HEK293 (cell line): ENCODE measurements around the gene PCBP3.
"Not testable (repeated sequence)": the region's sequence is repeated elsewhere in the genome, so short reads cannot be mapped to it uniquely, and the experiment has no call there.

ENCODE experiments used
- CTCF ChIA-PET: fragments of 350-600 bp; formaldehyde crosslinking; extraction: SDS; loops from one replicate; lab custom pipeline; 2021; ENCODE audit warnings: antibody characterized with exemption; lab: Yijun Ruan, JAX
- POLR2A ChIA-PET: fragments of 300-600 bp; formaldehyde crosslinking; extraction: SDS; loops from one replicate; lab custom pipeline; 2020; ENCODE audit warnings: antibody characterized with exemption, inconsistent platforms; lab: Yijun Ruan, JAX
- H3K27ac ChIP-seq: fragments of 200-500 bp; sonication (Bioruptor generic); 2 replicates; pipeline ENCODE4 v1.5.1; 2014; ENCODE audit warnings: low read depth, low read length, control low read depth, inconsistent platforms; ENCODE audit errors: extremely low read depth
- H3K36me3 ChIP-seq, 2 experiments: fragments of 200-500 bp in 1 of 2; sonication (Bioruptor generic) in 1 of 2; 1 replicate in 1 of 2; 2 replicates in 1 of 2; pipeline ENCODE4 v1.5.1; 2014 to 2017; ENCODE audit warnings: inconsistent platforms in 2 of 2, low read length in 2 of 2; ENCODE audit not compliant: control insufficient read depth in 2 of 2, insufficient read depth in 1 of 2
- H3K4me1 ChIP-seq: fragments of 200-500 bp; sonication (Bioruptor generic); 2 replicates; pipeline ENCODE4 v1.5.1; 2014; ENCODE audit warnings: mild to moderate bottlenecking, low read length, inconsistent platforms; ENCODE audit not compliant: control insufficient read depth, insufficient read depth
- H3K4me3 ChIP-seq: 2 replicates; pipeline ENCODE4 v1.5.1; 2011; ENCODE audit warnings: low read depth, mild to moderate bottlenecking, control low read depth, low read length, moderate library complexity
- H3K9me3 ChIP-seq: fragments of 200-500 bp; sonication (Bioruptor generic); 2 replicates; pipeline ENCODE4 v1.5.1; 2014; ENCODE audit warnings: low read depth, low read length, inconsistent platforms; ENCODE audit not compliant: control insufficient read depth, insufficient read depth
- AEBP2 ChIP-seq: fragments of 450-650 bp; formaldehyde crosslinking; IDR thresholded peaks from 2 replicates; pipeline ENCODE4 v1.5.1; 2016; ENCODE audit warnings: missing biosample characterization, missing genetic modification characterization, borderline replicate concordance
- BCL11A ChIP-seq: fragments of 450-650 bp; formaldehyde crosslinking; IDR thresholded peaks from 2 replicates; pipeline ENCODE4 v1.5.1; 2016; ENCODE audit warnings: low read depth, missing biosample characterization, missing genetic modification characterization
- EGR2 ChIP-seq: fragments of 450-650 bp; formaldehyde crosslinking; IDR thresholded peaks from 2 replicates; pipeline ENCODE4 v1.5.1; 2016; ENCODE audit warnings: low read depth, missing biosample characterization, missing genetic modification characterization
- GFI1B ChIP-seq: fragments of 450-650 bp; formaldehyde crosslinking; IDR thresholded peaks from 2 replicates; pipeline ENCODE4 v1.5.1; 2016; ENCODE audit warnings: missing biosample characterization, missing genetic modification characterization
- MEIS1 ChIP-seq: sonication (generic); formaldehyde crosslinking; IDR thresholded peaks from 2 replicates; pipeline ENCODE4 v1.8.1; 2022; ENCODE audit warnings: missing genetic modification reagents, mild to moderate bottlenecking, borderline replicate concordance
- SCRT1 ChIP-seq: fragments of 450-650 bp; formaldehyde crosslinking; IDR thresholded peaks from 2 replicates; pipeline ENCODE4 v1.5.1; 2016; ENCODE audit warnings: missing biosample characterization, missing genetic modification characterization, borderline replicate concordance
- TRIM28 ChIP-seq: IDR thresholded peaks from 2 replicates; pipeline ENCODE4 v1.6.1; 2011; ENCODE audit warnings: low read length, control low read depth, borderline replicate concordance
- TSHZ1 ChIP-seq: fragments of 450-650 bp; formaldehyde crosslinking; IDR thresholded peaks from 2 replicates; pipeline ENCODE4 v1.5.1; 2016; ENCODE audit warnings: missing biosample characterization, missing genetic modification characterization, borderline replicate concordance
- YY2 ChIP-seq: fragments of 450-650 bp; formaldehyde crosslinking; IDR thresholded peaks from 2 replicates; pipeline ENCODE4 v1.5.1; 2016; ENCODE audit warnings: missing biosample characterization, missing genetic modification characterization
- ZNF2 ChIP-seq: fragments of 450-650 bp; formaldehyde crosslinking; IDR thresholded peaks from 2 replicates; pipeline ENCODE4 v1.5.1; 2016; ENCODE audit warnings: missing biosample characterization, missing genetic modification characterization
- ZNF571 ChIP-seq: fragments of 450-650 bp; formaldehyde crosslinking; IDR thresholded peaks from 2 replicates; pipeline ENCODE4 v1.5.0; 2017; ENCODE audit warnings: missing biosample characterization, missing genetic modification characterization
- ZNF658 ChIP-seq: fragments of 450-650 bp; formaldehyde crosslinking; IDR thresholded peaks from 2 replicates; pipeline ENCODE4; 2016; ENCODE audit warnings: missing biosample characterization, missing genetic modification characterization
- ZNF660 ChIP-seq: fragments of 450-650 bp; IDR thresholded peaks from 2 replicates; pipeline ENCODE4 v1.5.1; 2018; ENCODE audit warnings: missing biosample characterization, mild to moderate bottlenecking, missing genetic modification characterization
- ZNF768 ChIP-seq: fragments of 450-650 bp; formaldehyde crosslinking; IDR thresholded peaks from 2 replicates; pipeline ENCODE4 v1.5.1; 2018; ENCODE audit warnings: missing biosample characterization, mild to moderate bottlenecking, missing genetic modification characterization
- TF ChIP-seq, protein P1 (sequence below): fragments of 450-650 bp; formaldehyde crosslinking; IDR thresholded peaks from 2 replicates; pipeline ENCODE4 v1.5.1; 2017; ENCODE audit warnings: missing biosample characterization, missing genetic modification characterization
- TF ChIP-seq, protein P2 (sequence below): fragments of 450-650 bp; formaldehyde crosslinking; IDR thresholded peaks from 2 replicates; pipeline ENCODE4 v1.5.1; 2016; ENCODE audit warnings: missing biosample characterization, missing genetic modification characterization

PCBP3 gene

GRCh38 chr21:45831991-45832740, 188.6 kb downstream of the PCBP3 start:
- Histone ChIP-seq H3K27ac (no peak overlapping the region), H3K4me3 (no peak overlapping the region)
- TF ChIP-seq EGR2: 0 out of 2 replicates have a peak, but pooled peaks have one; percentile 20
- TF ChIP-seq SCRT1: no peak
- TF ChIP-seq, protein P1, sequence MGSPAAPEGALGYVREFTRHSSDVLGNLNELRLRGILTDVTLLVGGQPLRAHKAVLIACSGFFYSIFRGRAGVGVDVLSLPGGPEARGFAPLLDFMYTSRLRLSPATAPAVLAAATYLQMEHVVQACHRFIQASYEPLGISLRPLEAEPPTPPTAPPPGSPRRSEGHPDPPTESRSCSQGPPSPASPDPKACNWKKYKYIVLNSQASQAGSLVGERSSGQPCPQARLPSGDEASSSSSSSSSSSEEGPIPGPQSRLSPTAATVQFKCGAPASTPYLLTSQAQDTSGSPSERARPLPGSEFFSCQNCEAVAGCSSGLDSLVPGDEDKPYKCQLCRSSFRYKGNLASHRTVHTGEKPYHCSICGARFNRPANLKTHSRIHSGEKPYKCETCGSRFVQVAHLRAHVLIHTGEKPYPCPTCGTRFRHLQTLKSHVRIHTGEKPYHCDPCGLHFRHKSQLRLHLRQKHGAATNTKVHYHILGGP: no peak
- TF ChIP-seq, all 188 proteins: peak for 1
- ChIA-PET CTCF (interaction anchor here (0.6 to 1.8 kb wide), 3 partner anchors 10 to 141 kb away, joined by 4 to 6 read pairs (median 5); no protein-coding TSS in a partner anchor), POLR2A (interaction anchor here (0.7 kb wide), 1 partner anchor 1197 kb away, joined by 3 read pairs; no protein-coding TSS in a partner anchor)
- no peaks in the 10 kb centered on the region for H3K36me3 ChIP-seq
- no peaks in the 10 kb centered on the region for H3K4me1 ChIP-seq
- H3K9me3 ChIP-seq: no peaks in the 10 kb centered on the region

DNA sequence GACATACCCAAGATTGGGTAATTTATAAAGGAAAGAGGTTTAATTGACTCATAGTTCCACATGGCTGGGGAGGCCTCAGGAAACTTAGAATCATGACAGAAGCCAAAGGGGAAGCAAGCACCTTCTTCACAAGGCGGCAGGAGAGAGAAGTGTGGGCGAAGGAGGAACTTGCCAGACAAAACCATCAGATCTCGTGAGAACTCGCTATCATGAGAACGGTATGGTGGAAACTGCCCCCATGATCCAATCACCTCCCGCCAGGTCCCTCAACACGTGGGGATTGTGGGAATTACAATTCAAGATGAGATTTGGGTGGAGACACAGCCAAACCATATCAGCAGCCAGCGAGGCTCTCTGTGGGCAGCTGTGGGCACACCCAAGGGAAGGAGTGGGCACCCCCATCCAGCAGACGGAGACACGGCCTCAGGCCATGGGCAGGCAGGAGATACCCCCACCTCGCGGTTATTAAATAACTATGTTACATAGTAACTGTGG, 189.3 kb downstream of the PCBP3 start:
- H3K36me3 ChIP-seq, H3K4me1 ChIP-seq, POLR2A ChIA-PET, H3K9me3 ChIP-seq, H3K4me3 ChIP-seq, H3K27ac ChIP-seq: not testable (repeated sequence)
- CTCF ChIA-PET: interaction anchor here (1.8 kb wide), 1 partner anchor 13 kb away, joined by 6 read pairs; no protein-coding TSS in a partner anchor

DNA sequence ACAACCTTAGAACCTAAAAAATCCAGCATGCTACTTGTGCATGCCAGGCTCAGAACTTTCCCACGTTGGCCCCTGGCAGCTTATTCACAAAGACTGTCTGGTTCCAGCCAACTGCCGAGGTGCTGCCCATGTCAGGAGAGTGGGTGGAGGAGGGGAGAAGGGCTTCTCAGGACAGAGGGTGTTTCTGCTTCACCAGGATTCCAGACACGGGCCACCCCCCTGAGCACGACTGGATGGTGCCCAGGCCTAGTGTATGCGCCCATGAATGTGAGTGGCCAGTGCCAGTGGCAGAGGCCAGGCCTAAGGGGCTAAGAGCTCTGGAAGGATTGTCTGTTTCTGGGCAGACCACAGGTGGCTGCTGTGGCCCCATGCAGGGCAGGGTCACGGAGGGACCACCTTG, 189.9 kb downstream of the PCBP3 start:
- Histone ChIP-seq H3K4me1 (no peaks in the 10 kb centered on the region), H3K36me3 (no peaks in the 10 kb centered on the region), H3K9me3 (no peaks in the 10 kb centered on the region), H3K4me3 (no peak overlapping the region), H3K27ac (no peak overlapping the region)
- ChIA-PET POLR2A (no interaction called here), CTCF (interaction anchor here (0.9 to 1.8 kb wide), 4 partner anchors 12 to 47 kb away, joined by 3 to 6 read pairs (median 4); no protein-coding TSS in a partner anchor)
- TF ChIP-seq ZNF571: no peak
- no peak for TF ChIP-seq AEBP2 (tag by site-specific recombination)
- TF ChIP-seq ZNF660: no peak
- TF ChIP-seq BCL11A (tag by site-specific recombination): no peak
- TF ChIP-seq GFI1B (tag by site-specific recombination): no peak
- no peak for TF ChIP-seq MEIS1 (CRISPR knock-in tag)
- TF ChIP-seq TRIM28: no peak
- TF ChIP-seq TSHZ1 (tag by site-specific recombination): no peak
- TF ChIP-seq, protein P2, sequence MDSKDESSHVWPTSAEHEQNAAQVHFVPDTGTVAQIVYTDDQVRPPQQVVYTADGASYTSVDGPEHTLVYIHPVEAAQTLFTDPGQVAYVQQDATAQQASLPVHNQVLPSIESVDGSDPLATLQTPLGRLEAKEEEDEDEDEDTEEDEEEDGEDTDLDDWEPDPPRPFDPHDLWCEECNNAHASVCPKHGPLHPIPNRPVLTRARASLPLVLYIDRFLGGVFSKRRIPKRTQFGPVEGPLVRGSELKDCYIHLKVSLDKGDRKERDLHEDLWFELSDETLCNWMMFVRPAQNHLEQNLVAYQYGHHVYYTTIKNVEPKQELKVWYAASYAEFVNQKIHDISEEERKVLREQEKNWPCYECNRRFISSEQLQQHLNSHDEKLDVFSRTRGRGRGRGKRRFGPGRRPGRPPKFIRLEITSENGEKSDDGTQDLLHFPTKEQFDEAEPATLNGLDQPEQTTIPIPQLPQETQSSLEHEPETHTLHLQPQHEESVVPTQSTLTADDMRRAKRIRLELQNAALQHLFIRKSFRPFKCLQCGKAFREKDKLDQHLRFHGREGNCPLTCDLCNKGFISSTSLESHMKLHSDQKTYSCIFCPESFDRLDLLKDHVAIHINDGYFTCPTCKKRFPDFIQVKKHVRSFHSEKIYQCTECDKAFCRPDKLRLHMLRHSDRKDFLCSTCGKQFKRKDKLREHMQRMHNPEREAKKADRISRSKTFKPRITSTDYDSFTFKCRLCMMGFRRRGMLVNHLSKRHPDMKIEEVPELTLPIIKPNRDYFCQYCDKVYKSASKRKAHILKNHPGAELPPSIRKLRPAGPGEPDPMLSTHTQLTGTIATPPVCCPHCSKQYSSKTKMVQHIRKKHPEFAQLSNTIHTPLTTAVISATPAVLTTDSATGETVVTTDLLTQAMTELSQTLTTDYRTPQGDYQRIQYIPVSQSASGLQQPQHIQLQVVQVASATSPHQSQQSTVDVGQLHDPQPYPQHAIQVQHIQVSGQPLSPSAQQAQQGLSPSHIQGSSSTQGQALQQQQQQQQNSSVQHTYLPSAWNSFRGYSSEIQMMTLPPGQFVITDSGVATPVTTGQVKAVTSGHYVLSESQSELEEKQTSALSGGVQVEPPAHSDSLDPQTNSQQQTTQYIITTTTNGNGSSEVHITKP: no peak
- no peak for TF ChIP-seq ZNF768 (tag by site-specific recombination)
- no peak for TF ChIP-seq ZNF2 (tag by site-specific recombination)
- no peak for TF ChIP-seq YY2
- TF ChIP-seq ZNF658 (tag by site-specific recombination): no peak
